HCT116 (cell line): ENCODE results near the gene OPRL1.

ENCODE experiments used
- EZH2 ChIP-seq: fragments of 200-600 bp; sonication (generic); IDR thresholded peaks from 2 replicates; pipeline ENCODE4 v1.6.1; 2017; ENCODE audit warnings: antibody characterized with exemption, mixed run types
- JUND ChIP-seq: IDR thresholded peaks from 2 replicates; pipeline ENCODE4 v1.6.1; 2012
- POLR2A ChIP-seq: IDR thresholded peaks from 2 replicates; pipeline ENCODE4 v1.7.0; 2011; ENCODE audit warnings: borderline replicate concordance; ENCODE audit not compliant: insufficient read depth, insufficient read length; ENCODE audit errors: extremely low read depth
- RAD21 ChIP-seq: IDR thresholded peaks from 2 replicates; pipeline ENCODE4 v1.6.1; 2012; ENCODE audit warnings: low read depth, mild to moderate bottlenecking
- ZFX ChIP-seq: fragments of 450-650 bp; IDR thresholded peaks from 2 replicates; pipeline ENCODE4 v1.6.1; 2017
- TF ChIP-seq, protein P1 (sequence below), 3 experiments: fragments of 200-600 bp in 1 of 3; sonication (generic) in 1 of 3; IDR thresholded peaks in 2 of 3; conservative IDR thresholded peaks in 1 of 3; 2 replicates each; pipeline ENCODE4 v1.5.1; 2012 to 2017; ENCODE audit warnings: low read depth in 2 of 3, low read length in 2 of 3, antibody characterized with exemption in 1 of 3, borderline replicate concordance in 1 of 3, control low read depth in 1 of 3, mild to moderate bottlenecking in 1 of 3, mixed read lengths in 1 of 3, mixed run types in 1 of 3, moderate library complexity in 1 of 3; ENCODE audit not compliant: insufficient read depth in 1 of 3
- TF ChIP-seq, protein P2 (sequence below): IDR thresholded peaks from 2 replicates; pipeline ENCODE4 v1.6.1; 2012; ENCODE audit warnings: low read depth
- TF ChIP-seq, protein P3 (sequence below): IDR thresholded peaks from 2 replicates; pipeline ENCODE4 v1.6.1; 2012

DNA sequence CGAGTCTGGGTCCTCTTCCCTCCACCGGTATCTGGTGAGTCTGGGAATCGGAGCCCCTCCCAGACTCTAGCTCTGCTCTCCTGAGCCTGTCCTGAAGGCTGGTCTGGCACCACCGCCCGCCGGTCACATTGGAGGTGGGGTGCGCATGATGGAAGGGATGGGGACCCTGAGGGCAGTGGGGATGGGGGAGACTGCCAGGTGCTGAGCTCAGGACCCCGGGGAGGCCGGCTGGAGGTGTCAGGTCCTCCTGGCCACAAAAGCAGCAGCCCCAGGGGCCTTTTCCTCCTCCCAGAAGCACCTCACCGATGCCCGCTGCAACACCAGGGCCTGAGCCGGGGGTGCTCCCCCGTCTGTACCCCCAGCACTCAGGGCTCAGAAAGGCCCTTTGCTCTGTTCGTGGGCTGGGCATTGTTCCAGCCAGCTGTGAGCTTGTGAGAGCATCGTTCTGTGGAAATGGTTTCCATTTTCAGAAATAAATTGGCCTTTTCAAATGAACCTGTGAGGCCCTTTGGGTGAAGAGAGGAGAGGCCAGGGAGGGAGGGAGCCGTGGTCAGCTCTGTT, 30.0 kb downstream of the OPRL1 start:
- no peak for TF ChIP-seq ZFX
- TF ChIP-seq POLR2A = no peak
- no peak for TF ChIP-seq EZH2
- TF ChIP-seq, protein P1, sequence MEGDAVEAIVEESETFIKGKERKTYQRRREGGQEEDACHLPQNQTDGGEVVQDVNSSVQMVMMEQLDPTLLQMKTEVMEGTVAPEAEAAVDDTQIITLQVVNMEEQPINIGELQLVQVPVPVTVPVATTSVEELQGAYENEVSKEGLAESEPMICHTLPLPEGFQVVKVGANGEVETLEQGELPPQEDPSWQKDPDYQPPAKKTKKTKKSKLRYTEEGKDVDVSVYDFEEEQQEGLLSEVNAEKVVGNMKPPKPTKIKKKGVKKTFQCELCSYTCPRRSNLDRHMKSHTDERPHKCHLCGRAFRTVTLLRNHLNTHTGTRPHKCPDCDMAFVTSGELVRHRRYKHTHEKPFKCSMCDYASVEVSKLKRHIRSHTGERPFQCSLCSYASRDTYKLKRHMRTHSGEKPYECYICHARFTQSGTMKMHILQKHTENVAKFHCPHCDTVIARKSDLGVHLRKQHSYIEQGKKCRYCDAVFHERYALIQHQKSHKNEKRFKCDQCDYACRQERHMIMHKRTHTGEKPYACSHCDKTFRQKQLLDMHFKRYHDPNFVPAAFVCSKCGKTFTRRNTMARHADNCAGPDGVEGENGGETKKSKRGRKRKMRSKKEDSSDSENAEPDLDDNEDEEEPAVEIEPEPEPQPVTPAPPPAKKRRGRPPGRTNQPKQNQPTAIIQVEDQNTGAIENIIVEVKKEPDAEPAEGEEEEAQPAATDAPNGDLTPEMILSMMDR (IDR thresholded peaks at IDR 0.05 in 2 of 3, conservative IDR thresholded peaks at IDR 0.05 in 1 of 3; ENCODE audit: borderline replicate concordance in 1 of 3, insufficient read depth in 1 of 3, low read depth in 2 of 3, low read length in 2 of 3) = no peak
- TF ChIP-seq JUND = no peak
- TF ChIP-seq, protein P2, sequence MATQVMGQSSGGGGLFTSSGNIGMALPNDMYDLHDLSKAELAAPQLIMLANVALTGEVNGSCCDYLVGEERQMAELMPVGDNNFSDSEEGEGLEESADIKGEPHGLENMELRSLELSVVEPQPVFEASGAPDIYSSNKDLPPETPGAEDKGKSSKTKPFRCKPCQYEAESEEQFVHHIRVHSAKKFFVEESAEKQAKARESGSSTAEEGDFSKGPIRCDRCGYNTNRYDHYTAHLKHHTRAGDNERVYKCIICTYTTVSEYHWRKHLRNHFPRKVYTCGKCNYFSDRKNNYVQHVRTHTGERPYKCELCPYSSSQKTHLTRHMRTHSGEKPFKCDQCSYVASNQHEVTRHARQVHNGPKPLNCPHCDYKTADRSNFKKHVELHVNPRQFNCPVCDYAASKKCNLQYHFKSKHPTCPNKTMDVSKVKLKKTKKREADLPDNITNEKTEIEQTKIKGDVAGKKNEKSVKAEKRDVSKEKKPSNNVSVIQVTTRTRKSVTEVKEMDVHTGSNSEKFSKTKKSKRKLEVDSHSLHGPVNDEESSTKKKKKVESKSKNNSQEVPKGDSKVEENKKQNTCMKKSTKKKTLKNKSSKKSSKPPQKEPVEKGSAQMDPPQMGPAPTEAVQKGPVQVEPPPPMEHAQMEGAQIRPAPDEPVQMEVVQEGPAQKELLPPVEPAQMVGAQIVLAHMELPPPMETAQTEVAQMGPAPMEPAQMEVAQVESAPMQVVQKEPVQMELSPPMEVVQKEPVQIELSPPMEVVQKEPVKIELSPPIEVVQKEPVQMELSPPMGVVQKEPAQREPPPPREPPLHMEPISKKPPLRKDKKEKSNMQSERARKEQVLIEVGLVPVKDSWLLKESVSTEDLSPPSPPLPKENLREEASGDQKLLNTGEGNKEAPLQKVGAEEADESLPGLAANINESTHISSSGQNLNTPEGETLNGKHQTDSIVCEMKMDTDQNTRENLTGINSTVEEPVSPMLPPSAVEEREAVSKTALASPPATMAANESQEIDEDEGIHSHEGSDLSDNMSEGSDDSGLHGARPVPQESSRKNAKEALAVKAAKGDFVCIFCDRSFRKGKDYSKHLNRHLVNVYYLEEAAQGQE = no peak
- TF ChIP-seq, protein P3, sequence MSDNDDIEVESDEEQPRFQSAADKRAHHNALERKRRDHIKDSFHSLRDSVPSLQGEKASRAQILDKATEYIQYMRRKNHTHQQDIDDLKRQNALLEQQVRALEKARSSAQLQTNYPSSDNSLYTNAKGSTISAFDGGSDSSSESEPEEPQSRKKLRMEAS = no peak
- TF ChIP-seq RAD21 = no peak
